ENCODE data around the gene RBL2.
"Not testable (repeated sequence)": the region's sequence is repeated elsewhere in the genome, so short reads cannot be mapped to it uniquely, and the experiment has no call there.

- not testable (repeated sequence) for TF ChIP-seq CTCF (conservative IDR thresholded peaks at IDR 0.05; ENCODE audit: low read depth, low read length); EZH2phosphoT487 (IDR thresholded peaks at IDR 0.05; ENCODE audit: borderline replicate concordance, low read length); EZH2 (IDR thresholded peaks at IDR 0.05; ENCODE audit: low read length, unreplicated experiment)
Observed at GRCh38 chr16:53419383-53419709, 14.9 kb upstream of the RBL2 start.
